HepG2 (cell line): Measurements from ENCODE around the gene ANTXRL. TPM values are rescaled to one million over a fixed set of nuclear protein-coding genes. Genes with fewer than 3 reads are reported as not detected.

ENCODE experiments used
- ATAC-seq: fragments of 200-7000 bp; cut with Tn5 transposase; 3 replicates; pipeline ENCODE4 v1.9.1; 2020; ENCODE audit warnings: mild to moderate bottlenecking, moderate library complexity
- BruUV-seq: library from RNA; stranded (reverse); fragments of 400-500 nt; replicated peaks from 2 replicates; lab custom pipeline; 2021; lab: Mats Ljungman, UMichigan
- CTCF ChIA-PET: fragments of 300-600 bp; formaldehyde crosslinking; extraction: SDS; loops from one replicate; lab custom pipeline; 2021; ENCODE audit warnings: low total read pairs, inconsistent platforms, low intra/inter-chr PET ratio; lab: Yijun Ruan, JAX
- POLR2A ChIA-PET: fragments of 350-600 bp; sonication (Branson Sonifier 250); formaldehyde crosslinking; loops from one replicate; lab custom pipeline; 2020; ENCODE audit warnings: antibody characterized with exemption, inconsistent platforms; lab: Yijun Ruan, JAX
- DNase-seq: peaks from one replicate; pipeline ENCODE4 v3.0.0-alpha.2; 2015; ENCODE audit warnings: low spot score
- FAIRE-seq: peaks from 3 replicates; lab custom pipeline; 2011; peaks lifted over from hg19 to GRCh38; lab: Jason Lieb, UNC
- H2AFZ ChIP-seq: one replicate; pipeline ENCODE4 v1.6.1; 2011; ENCODE audit warnings: low read length, inconsistent platforms
- H3K27ac ChIP-seq: fragments of 300-600 bp; 3 replicates; pipeline ENCODE4 v1.8.0; 2011; ENCODE audit warnings: mixed run types, mild to moderate bottlenecking, mixed read lengths, low read length, inconsistent platforms; ENCODE audit not compliant: insufficient read depth; ENCODE audit errors: extremely low read length
- H3K27me3 ChIP-seq, 2 experiments: fragments of 200-600 bp in 1 of 2; 2 replicates in 1 of 2; 3 replicates in 1 of 2; pipeline versions ENCODE4 v1.6.0 to v1.8.0; 2011; ENCODE audit warnings: low read length in 2 of 2, mild to moderate bottlenecking in 2 of 2, moderate library complexity in 2 of 2, inconsistent platforms in 1 of 2; ENCODE audit not compliant: insufficient read depth in 2 of 2, control insufficient read depth in 1 of 2
- H3K36me3 ChIP-seq, 2 experiments: fragments of 200-600 bp in 1 of 2; replicated peaks in 1 of 2; 2 replicates in 1 of 2; 3 replicates in 1 of 2; pipeline versions ENCODE4 v1.5.1 to v1.8.0; 2011; ENCODE audit warnings: low read length in 2 of 2, inconsistent platforms in 1 of 2; ENCODE audit not compliant: insufficient read depth in 2 of 2, control insufficient read depth in 1 of 2
- H3K4me1 ChIP-seq: 2 replicates; pipeline ENCODE4 v1.5.1; 2012; ENCODE audit warnings: low read length, inconsistent platforms; ENCODE audit not compliant: insufficient read depth
- H3K4me2 ChIP-seq: 2 replicates; pipeline ENCODE4 v1.6.0; 2011; ENCODE audit warnings: low read depth, low read length, inconsistent platforms
- H3K4me3 ChIP-seq, 3 experiments: fragments of 200-600 bp in 1 of 3; sonication (generic), shearing (Covaris generic) in 1 of 3; replicated peaks in 1 of 3; 2 replicates each; pipeline ENCODE4 v1.5.1; 2011 to 2016; ENCODE audit warnings: low read length in 3 of 3, inconsistent platforms in 2 of 3, low read depth in 2 of 3, mild to moderate bottlenecking in 2 of 3, control low read depth in 1 of 3, mixed read lengths in 1 of 3; ENCODE audit not compliant: insufficient read depth in 1 of 3
- H3K79me2 ChIP-seq: one replicate; pipeline ENCODE4 v1.6.1; 2011; ENCODE audit warnings: low read length, inconsistent platforms; ENCODE audit not compliant: insufficient read depth
- H3K9ac ChIP-seq: 2 replicates; pipeline ENCODE4 v1.6.0; 2011; ENCODE audit warnings: mild to moderate bottlenecking, low read depth, low read length, inconsistent platforms; ENCODE audit not compliant: insufficient read depth
- H3K9me3 ChIP-seq: 2 replicates; pipeline ENCODE4 v1.5.1; 2012; ENCODE audit warnings: mild to moderate bottlenecking, low read length
- H4K20me1 ChIP-seq: 2 replicates; pipeline ENCODE4 v1.6.0; 2011; ENCODE audit warnings: inconsistent platforms, mild to moderate bottlenecking, low read length, moderate library complexity; ENCODE audit not compliant: insufficient read depth
- MED13 ChIP-seq: sonication (generic); formaldehyde crosslinking; IDR thresholded peaks from 2 replicates; pipeline ENCODE4 v1.5.0; 2020; ENCODE audit warnings: missing genetic modification reagents
- RFX5 ChIP-seq: IDR thresholded peaks from 2 replicates; pipeline ENCODE4 v1.6.1; 2011; ENCODE audit warnings: low read depth, low read length, improper control_type of control experiment
- WGBS: methylation state at CpG from one replicate; pipeline ENCODE4 v1.1.6; 2017; ENCODE audit warnings: low lambda C conversion rate; 5-methylcytosine and 5-hydroxymethylcytosine counted together
- in situ Hi-C: cut with HindIII; loops from 2 replicates; pipeline ENCODE4 v1.10.0; 2017; ENCODE audit warnings: low pct_unique_long_range_greater_than_20kb; ENCODE audit not compliant: extremely low pct_ligation_motif_present
- intact Hi-C: fragments of 100-400 bp; cut with micrococcal nuclease; formaldehyde crosslinking; loops from one replicate; pipeline ENCODE4 v1.10.0; 2022; ENCODE audit not compliant: unreplicated experiment
- polyA plus RNA-seq, 8 experiments: library from polyadenylated mRNA; depleted of rRNA in 3 of 8; stranded (reverse) in 7 of 8; unstranded in 1 of 8; fragments of >200 nt; fragmentation: Illumina TruSeq in 4 of 8; extraction: Trizol in 4 of 8; gene quantifications; 2 replicates each; pipeline versions ENCODE4 v1.2.1 to v1.2.3, GENCODE V29; 2011 to 2016; ENCODE audit warnings: low read depth in 4 of 8, missing spikeins in 1 of 8, mixed read lengths in 1 of 8; ENCODE audit not compliant: insufficient read depth in 1 of 8
- total RNA-seq, 5 experiments: library from RNA; depleted of rRNA; stranded (reverse); fragments of >200 nt; fragmentation: Illumina TruSeq; extraction: Trizol; gene quantifications; 2 replicates each; pipeline ENCODE4 v1.2.3, GENCODE V29; 2016; ENCODE audit warnings: low read depth in 1 of 5
- TF ChIP-seq, protein P1 (sequence below): sonication (generic); formaldehyde crosslinking; IDR thresholded peaks from 2 replicates; pipeline ENCODE4 v1.8.0; 2022; ENCODE audit warnings: missing genetic modification reagents, low read depth, mild to moderate bottlenecking, borderline replicate concordance
- TF ChIP-seq, protein P2 (sequence below): sonication (generic); formaldehyde crosslinking; IDR thresholded peaks from 2 replicates; pipeline ENCODE4 v1.4.0; 2020; ENCODE audit warnings: mild to moderate bottlenecking, missing genetic modification reagents
- TF ChIP-seq, protein P3 (sequence below): sonication (generic); formaldehyde crosslinking; IDR thresholded peaks from 2 replicates; pipeline ENCODE4 v1.5.0; 2020; ENCODE audit warnings: missing genetic modification reagents
- TF ChIP-seq, protein P4 (sequence below): sonication (generic); formaldehyde crosslinking; IDR thresholded peaks from 2 replicates; pipeline ENCODE4 v1.5.1; 2020; ENCODE audit warnings: mild to moderate bottlenecking, missing genetic modification reagents, borderline replicate concordance
- TF ChIP-seq, protein P5 (sequence below): sonication (generic); IDR thresholded peaks from 2 replicates; pipeline ENCODE4 v1.6.1; 2016; ENCODE audit warnings: low read depth, borderline replicate concordance
- TF ChIP-seq, protein P6 (sequence below): sonication (generic); formaldehyde crosslinking; IDR thresholded peaks from 2 replicates; pipeline ENCODE4 v1.5.0; 2020; ENCODE audit warnings: missing genetic modification reagents

ANTXRL gene
- total and polyA plus RNA-seq, 2 of the 13 experiments (the other 11 are each of a cell fraction or from before 2014, with no cell fraction given): not detected

DNA sequence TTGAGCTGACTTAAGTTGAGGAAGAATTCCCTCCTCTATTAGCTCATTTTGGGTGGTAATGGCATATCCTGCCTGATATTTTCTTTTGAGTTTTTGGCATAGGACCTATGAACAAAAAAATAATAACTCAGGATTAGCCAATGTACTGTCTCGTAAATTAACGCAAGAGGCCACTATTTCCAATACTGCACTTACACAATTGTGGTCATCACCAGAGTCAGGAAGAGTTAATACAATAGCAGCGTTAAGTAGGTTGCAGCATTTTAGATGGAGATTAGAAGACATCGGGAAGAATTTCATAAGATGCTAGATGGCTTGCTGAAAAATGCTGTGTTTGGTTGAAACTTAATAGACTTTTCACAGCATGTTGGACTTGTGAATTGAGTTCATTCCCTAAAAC is 36.4 kb downstream of the ANTXRL start:
- Histone ChIP-seq H3K4me3 (no peak overlapping the region), H4K20me1 (no peaks in the 10 kb centered on the region), H2AFZ (no peak overlapping the region), H3K36me3 (no peaks in the 10 kb centered on the region), H3K9ac (no peak overlapping the region), H3K27me3 (peaks cover 0 to 7% of the 10 kb centered on the region in 2 experiments; a peak in 3 of 5 replicates), H3K4me1 (no peaks in the 10 kb centered on the region), H3K9me3 (no peaks in the 10 kb centered on the region), H3K79me2 (no peaks in the 10 kb centered on the region), H3K27ac (no peak overlapping the region), H3K4me2 (no peak overlapping the region)
- FAIRE-seq: no peak
- WGBS: 30% methylated on average over 4 of the region's 4 CpGs
- CTCF ChIA-PET: no interaction called here
- DNase-seq: no peak
- no TSS peak for BruUV-seq
- POLR2A ChIA-PET: no interaction called here
- TF ChIP-seq, protein P1, sequence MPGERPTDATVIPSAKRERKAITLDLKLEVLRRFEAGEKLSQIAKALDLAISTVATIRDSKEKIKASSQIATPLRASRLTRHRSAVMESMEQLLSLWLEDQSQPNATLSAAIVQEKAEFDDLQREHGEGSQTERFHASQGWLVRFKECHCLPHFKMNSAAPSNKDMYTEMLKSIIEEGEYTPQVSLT: no peak
- TF ChIP-seq RFX5: no peak
- TF ChIP-seq, protein P2, sequence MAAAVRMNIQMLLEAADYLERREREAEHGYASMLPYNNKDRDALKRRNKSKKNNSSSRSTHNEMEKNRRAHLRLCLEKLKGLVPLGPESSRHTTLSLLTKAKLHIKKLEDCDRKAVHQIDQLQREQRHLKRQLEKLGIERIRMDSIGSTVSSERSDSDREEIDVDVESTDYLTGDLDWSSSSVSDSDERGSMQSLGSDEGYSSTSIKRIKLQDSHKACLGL (CRISPR knock-in tag): no peak
- TF ChIP-seq, protein P3, sequence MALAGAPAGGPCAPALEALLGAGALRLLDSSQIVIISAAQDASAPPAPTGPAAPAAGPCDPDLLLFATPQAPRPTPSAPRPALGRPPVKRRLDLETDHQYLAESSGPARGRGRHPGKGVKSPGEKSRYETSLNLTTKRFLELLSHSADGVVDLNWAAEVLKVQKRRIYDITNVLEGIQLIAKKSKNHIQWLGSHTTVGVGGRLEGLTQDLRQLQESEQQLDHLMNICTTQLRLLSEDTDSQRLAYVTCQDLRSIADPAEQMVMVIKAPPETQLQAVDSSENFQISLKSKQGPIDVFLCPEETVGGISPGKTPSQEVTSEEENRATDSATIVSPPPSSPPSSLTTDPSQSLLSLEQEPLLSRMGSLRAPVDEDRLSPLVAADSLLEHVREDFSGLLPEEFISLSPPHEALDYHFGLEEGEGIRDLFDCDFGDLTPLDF (CRISPR knock-in tag): no peak
- no peak for ATAC-seq
- intact Hi-C loops: no loop called here
- in situ Hi-C loops: no loop called here

DNA sequence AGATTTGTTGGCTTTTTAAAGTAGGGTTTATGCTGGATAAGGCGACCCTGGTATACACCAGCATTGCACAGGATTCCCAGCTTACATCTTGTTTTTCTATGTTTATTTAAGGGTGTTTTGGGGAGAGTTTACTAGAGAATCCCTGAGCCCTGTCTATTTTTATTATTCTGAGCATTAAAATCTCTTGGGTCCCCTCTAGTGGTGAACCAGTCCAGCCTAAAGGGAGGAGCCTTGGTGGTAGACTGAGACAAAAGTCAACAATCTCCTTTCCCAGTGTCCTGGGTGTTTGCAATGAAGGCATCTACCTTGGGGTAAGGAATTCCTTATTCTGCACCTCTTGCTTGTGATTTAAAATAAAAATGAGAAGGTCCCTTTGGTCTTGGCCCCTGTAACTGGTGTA is 38.2 kb downstream of the ANTXRL start:
- 0% methylated on average over 1 of the region's 1 CpG for WGBS
- Histone ChIP-seq H3K36me3 (no peaks in the 10 kb centered on the region), H3K4me2 (no peak overlapping the region), H3K9me3 (no peaks in the 10 kb centered on the region), H3K27me3 (peaks cover 0 to 12% of the 10 kb centered on the region in 2 experiments; a peak in 3 of 5 replicates), H4K20me1 (no peaks in the 10 kb centered on the region), H3K79me2 (no peaks in the 10 kb centered on the region), H2AFZ (no peak overlapping the region), H3K27ac (no peak overlapping the region), H3K4me3 (no peak overlapping the region), H3K4me1 (no peaks in the 10 kb centered on the region), H3K9ac (no peak overlapping the region)
- FAIRE-seq: no peak
- DNase-seq: no peak
- BruUV-seq: no TSS peak
- no peak for ATAC-seq
- CTCF ChIA-PET: no interaction called here
- intact Hi-C loops (no loop called here), in situ Hi-C loops (no loop called here)
- POLR2A ChIA-PET: no interaction called here
- TF ChIP-seq, protein P4, sequence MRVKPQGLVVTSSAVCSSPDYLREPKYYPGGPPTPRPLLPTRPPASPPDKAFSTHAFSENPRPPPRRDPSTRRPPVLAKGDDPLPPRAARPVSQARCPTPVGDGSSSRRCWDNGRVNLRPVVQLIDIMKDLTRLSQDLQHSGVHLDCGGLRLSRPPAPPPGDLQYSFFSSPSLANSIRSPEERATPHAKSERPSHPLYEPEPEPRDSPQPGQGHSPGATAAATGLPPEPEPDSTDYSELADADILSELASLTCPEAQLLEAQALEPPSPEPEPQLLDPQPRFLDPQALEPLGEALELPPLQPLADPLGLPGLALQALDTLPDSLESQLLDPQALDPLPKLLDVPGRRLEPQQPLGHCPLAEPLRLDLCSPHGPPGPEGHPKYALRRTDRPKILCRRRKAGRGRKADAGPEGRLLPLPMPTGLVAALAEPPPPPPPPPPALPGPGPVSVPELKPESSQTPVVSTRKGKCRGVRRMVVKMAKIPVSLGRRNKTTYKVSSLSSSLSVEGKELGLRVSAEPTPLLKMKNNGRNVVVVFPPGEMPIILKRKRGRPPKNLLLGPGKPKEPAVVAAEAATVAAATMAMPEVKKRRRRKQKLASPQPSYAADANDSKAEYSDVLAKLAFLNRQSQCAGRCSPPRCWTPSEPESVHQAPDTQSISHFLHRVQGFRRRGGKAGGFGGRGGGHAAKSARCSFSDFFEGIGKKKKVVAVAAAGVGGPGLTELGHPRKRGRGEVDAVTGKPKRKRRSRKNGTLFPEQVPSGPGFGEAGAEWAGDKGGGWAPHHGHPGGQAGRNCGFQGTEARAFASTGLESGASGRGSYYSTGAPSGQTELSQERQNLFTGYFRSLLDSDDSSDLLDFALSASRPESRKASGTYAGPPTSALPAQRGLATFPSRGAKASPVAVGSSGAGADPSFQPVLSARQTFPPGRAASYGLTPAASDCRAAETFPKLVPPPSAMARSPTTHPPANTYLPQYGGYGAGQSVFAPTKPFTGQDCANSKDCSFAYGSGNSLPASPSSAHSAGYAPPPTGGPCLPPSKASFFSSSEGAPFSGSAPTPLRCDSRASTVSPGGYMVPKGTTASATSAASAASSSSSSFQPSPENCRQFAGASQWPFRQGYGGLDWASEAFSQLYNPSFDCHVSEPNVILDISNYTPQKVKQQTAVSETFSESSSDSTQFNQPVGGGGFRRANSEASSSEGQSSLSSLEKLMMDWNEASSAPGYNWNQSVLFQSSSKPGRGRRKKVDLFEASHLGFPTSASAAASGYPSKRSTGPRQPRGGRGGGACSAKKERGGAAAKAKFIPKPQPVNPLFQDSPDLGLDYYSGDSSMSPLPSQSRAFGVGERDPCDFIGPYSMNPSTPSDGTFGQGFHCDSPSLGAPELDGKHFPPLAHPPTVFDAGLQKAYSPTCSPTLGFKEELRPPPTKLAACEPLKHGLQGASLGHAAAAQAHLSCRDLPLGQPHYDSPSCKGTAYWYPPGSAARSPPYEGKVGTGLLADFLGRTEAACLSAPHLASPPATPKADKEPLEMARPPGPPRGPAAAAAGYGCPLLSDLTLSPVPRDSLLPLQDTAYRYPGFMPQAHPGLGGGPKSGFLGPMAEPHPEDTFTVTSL (CRISPR knock-in tag): no peak
- TF ChIP-seq, protein P5, sequence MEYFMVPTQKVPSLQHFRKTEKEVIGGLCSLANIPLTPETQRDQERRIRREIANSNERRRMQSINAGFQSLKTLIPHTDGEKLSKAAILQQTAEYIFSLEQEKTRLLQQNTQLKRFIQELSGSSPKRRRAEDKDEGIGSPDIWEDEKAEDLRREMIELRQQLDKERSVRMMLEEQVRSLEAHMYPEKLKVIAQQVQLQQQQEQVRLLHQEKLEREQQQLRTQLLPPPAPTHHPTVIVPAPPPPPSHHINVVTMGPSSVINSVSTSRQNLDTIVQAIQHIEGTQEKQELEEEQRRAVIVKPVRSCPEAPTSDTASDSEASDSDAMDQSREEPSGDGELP: no peak
- no peak for TF ChIP-seq MED13 (CRISPR knock-in tag)
- TF ChIP-seq, protein P6, sequence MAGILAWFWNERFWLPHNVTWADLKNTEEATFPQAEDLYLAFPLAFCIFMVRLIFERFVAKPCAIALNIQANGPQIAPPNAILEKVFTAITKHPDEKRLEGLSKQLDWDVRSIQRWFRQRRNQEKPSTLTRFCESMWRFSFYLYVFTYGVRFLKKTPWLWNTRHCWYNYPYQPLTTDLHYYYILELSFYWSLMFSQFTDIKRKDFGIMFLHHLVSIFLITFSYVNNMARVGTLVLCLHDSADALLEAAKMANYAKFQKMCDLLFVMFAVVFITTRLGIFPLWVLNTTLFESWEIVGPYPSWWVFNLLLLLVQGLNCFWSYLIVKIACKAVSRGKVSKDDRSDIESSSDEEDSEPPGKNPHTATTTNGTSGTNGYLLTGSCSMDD (CRISPR knock-in tag): no peak
